ENCODE results near the gene QRFPR.

QRFPR gene

DNA sequence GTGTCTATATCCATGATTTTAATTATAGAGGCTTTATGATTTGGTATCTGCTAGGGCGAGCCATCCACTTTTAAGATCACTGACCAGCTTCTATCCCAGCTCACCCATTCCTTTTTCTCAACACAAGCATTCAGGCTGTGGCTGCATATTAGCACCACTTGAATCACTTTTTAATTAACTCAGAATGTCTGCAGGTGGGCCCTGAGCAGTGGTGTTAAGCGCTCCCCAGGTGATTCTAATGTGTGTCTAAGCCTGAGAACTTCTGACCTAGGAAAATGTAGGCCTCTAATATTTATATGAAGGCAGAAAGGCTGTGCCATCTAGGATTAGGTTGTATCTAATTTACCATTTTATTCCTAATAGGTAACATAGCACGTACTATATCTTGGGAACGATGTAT, 19.8 kb upstream of the QRFPR start:
- Histone ChIP-seq H3K4me1 (ENCODE audit: low read length) (no peaks in the 10 kb centered on the region), H2AFZ (ENCODE audit: low read depth, low read length) (no peak overlapping the region), H3K79me2 (ENCODE audit: low read length) (no peaks in the 10 kb centered on the region), H3K27me3 (ENCODE audit: low read depth, low read length) (no peaks in the 10 kb centered on the region), H3K27ac (ENCODE audit: low read length) (no peak overlapping the region), H3K9me3 (ENCODE audit: insufficient read depth, low read length) (no peaks in the 10 kb centered on the region), H3K4me3 (ENCODE audit: low read length) (no peak overlapping the region), H3K9ac (ENCODE audit: low read length) (no peak overlapping the region), H3K4me2 (ENCODE audit: low read length) (no peak overlapping the region), H3K36me3 (replicated peaks; ENCODE audit: low read depth, low read length) (no peaks in the 10 kb centered on the region), H4K20me1 (ENCODE audit: insufficient read depth, low read length) (no peaks in the 10 kb centered on the region)
- TF ChIP-seq, protein P1, sequence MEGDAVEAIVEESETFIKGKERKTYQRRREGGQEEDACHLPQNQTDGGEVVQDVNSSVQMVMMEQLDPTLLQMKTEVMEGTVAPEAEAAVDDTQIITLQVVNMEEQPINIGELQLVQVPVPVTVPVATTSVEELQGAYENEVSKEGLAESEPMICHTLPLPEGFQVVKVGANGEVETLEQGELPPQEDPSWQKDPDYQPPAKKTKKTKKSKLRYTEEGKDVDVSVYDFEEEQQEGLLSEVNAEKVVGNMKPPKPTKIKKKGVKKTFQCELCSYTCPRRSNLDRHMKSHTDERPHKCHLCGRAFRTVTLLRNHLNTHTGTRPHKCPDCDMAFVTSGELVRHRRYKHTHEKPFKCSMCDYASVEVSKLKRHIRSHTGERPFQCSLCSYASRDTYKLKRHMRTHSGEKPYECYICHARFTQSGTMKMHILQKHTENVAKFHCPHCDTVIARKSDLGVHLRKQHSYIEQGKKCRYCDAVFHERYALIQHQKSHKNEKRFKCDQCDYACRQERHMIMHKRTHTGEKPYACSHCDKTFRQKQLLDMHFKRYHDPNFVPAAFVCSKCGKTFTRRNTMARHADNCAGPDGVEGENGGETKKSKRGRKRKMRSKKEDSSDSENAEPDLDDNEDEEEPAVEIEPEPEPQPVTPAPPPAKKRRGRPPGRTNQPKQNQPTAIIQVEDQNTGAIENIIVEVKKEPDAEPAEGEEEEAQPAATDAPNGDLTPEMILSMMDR (IDR thresholded peaks at IDR 0.05; ENCODE audit: low read depth, low read length): no peak
- no peak for TF ChIP-seq EZH2phosphoT487 (IDR thresholded peaks at IDR 0.05; ENCODE audit: low read depth)

DNA sequence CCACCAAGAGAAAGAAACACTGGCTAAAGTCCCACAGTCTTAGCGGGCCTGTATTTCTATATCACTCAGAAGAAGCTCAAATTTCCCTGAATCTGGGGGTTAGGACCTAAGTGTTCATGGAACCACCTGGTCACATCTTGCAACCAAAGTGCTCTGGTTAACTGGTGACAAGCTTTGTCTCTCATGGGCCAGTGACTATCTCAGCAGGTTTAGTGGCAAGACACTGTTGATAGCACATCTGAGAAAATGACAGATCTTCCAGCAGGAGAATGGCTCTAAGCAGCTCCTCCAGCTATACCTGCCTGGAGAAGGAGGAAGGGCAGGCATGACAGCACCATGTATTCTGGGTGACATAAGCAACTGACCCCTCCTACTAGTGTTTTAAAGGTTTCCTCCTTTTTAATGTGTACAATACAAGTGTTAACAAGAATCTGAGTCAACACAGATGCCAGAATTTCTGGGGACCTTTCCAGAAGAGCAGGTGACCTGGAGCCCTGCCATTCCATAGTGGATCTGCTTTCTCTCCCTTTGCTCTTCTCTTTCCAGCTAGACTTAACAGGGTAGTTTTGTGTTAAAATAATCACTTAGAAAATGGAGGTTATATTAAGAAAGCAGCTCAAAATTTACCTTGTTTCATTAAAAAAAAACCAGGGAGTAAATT, 17.3 kb upstream of the QRFPR start:
- Histone ChIP-seq H3K79me2 (ENCODE audit: low read length) (no peaks in the 10 kb centered on the region), H3K4me2 (ENCODE audit: low read length) (no peak overlapping the region), H3K4me3 (ENCODE audit: low read length) (no peak overlapping the region), H3K27ac (ENCODE audit: low read length) (no peak overlapping the region), H3K9me3 (ENCODE audit: insufficient read depth, low read length) (no peaks in the 10 kb centered on the region), H3K27me3 (ENCODE audit: low read depth, low read length) (no peaks in the 10 kb centered on the region), H3K4me1 (ENCODE audit: low read length) (no peaks in the 10 kb centered on the region), H3K36me3 (replicated peaks; ENCODE audit: low read depth, low read length) (no peaks in the 10 kb centered on the region), H3K9ac (ENCODE audit: low read length) (no peak overlapping the region), H4K20me1 (ENCODE audit: insufficient read depth, low read length) (no peaks in the 10 kb centered on the region), H2AFZ (ENCODE audit: low read depth, low read length) (no peak overlapping the region)
- TF ChIP-seq EZH2phosphoT487 (IDR thresholded peaks at IDR 0.05; ENCODE audit: low read depth): no peak
- TF ChIP-seq, protein P1 (IDR thresholded peaks at IDR 0.05; ENCODE audit: low read depth, low read length): no peak

DNA sequence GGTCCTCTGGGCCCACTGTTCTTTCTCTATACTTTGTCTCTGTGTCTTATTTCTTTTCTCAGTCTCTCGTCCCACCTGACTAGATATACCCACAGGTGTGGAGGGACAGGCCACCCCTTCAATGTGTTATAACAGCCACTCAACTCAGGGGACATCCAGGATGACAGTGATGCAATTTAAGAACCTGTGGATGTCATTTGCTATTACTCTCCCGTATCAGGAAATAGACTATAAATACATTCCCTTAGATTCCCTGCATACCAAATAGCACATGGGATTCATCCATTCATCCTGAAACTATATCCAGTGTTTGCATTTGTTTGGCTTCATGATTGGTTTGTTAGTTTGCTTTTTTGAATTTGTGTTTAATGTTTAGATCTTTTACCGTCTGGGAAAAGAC, 16.6 kb upstream of the QRFPR start:
- no peak overlapping the region for H3K9ac ChIP-seq (ENCODE audit: low read length)
- no peaks in the 10 kb centered on the region for H3K79me2 ChIP-seq (ENCODE audit: low read length)
- H3K4me2 ChIP-seq (ENCODE audit: low read length): no peak overlapping the region
- H3K4me3 ChIP-seq (ENCODE audit: low read length): no peak overlapping the region
- H3K9me3 ChIP-seq (ENCODE audit: insufficient read depth, low read length): no peaks in the 10 kb centered on the region
- H4K20me1 ChIP-seq (ENCODE audit: insufficient read depth, low read length): no peaks in the 10 kb centered on the region
- H3K27me3 ChIP-seq (ENCODE audit: low read depth, low read length): no peaks in the 10 kb centered on the region
- no peaks in the 10 kb centered on the region for H3K4me1 ChIP-seq (ENCODE audit: low read length)
- TF ChIP-seq, protein P1 (IDR thresholded peaks at IDR 0.05; ENCODE audit: low read depth, low read length): no peak
- no peak for TF ChIP-seq EZH2phosphoT487 (IDR thresholded peaks at IDR 0.05; ENCODE audit: low read depth)
- H3K27ac ChIP-seq (ENCODE audit: low read length): no peak overlapping the region
- no peak overlapping the region for H2AFZ ChIP-seq (ENCODE audit: low read depth, low read length)
- H3K36me3 ChIP-seq (replicated peaks; ENCODE audit: low read depth, low read length): no peaks in the 10 kb centered on the region

DNA sequence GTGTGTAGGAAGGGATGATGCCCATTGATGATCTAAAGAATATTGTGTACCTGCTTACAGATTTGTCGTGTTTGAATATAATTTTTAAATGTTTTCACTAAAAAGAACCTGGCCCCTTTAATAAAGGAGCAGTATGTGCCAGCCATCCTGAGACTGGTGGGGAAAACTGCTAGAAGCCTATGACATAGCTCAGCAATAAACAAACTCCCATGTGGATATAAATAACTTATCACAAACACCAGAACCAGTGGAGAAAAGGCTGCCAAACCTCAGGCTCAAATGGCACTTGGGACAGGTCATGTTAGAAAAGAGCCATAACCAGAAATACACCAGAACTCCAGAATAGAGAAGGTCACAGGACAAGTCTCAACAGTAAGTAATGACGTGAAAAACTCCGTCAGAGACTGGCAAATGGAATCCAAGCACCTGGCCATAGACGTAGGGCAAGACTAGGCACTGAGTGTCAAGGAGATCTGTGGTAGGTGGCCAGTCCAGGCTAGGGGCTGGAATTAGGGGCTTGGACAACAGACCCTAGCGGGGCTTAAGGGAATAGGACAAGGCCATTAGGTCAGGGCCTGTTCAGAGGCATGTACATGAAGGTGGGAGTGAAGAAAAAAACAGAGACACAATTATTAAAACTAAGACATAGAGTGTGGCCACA, 11.7 kb upstream of the QRFPR start:
- H3K36me3 ChIP-seq (replicated peaks; ENCODE audit: low read depth, low read length): no peaks in the 10 kb centered on the region
- H3K27ac ChIP-seq (ENCODE audit: low read length): no peak overlapping the region
- TF ChIP-seq, protein P1 (IDR thresholded peaks at IDR 0.05; ENCODE audit: low read depth, low read length): no peak
- TF ChIP-seq EZH2phosphoT487 (IDR thresholded peaks at IDR 0.05; ENCODE audit: low read depth): no peak
- H3K9ac ChIP-seq (ENCODE audit: low read length): no peak overlapping the region
- no peaks in the 10 kb centered on the region for H3K27me3 ChIP-seq (ENCODE audit: low read depth, low read length)
- no peak overlapping the region for H2AFZ ChIP-seq (ENCODE audit: low read depth, low read length)
- no peak overlapping the region for H3K4me3 ChIP-seq (ENCODE audit: low read length)
- H3K4me2 ChIP-seq (ENCODE audit: low read length): no peak overlapping the region
- H4K20me1 ChIP-seq (ENCODE audit: insufficient read depth, low read length): no peaks in the 10 kb centered on the region
- no peaks in the 10 kb centered on the region for H3K9me3 ChIP-seq (ENCODE audit: insufficient read depth, low read length)
- no peaks in the 10 kb centered on the region for H3K4me1 ChIP-seq (ENCODE audit: low read length)
- H3K79me2 ChIP-seq (ENCODE audit: low read length): no peaks in the 10 kb centered on the region

All from OCI-LY3 (cell line).